Stromal cell of bone marrow (primary cell): ENCODE results near the gene RND1.

Experiments used
- DNase-seq: peaks from one replicate; pipeline ENCODE4 v3.0.0-alpha.2; 2012; ENCODE audit warnings: low read depth

Gene RND1

GRCh38 chr12:48807981-48808380 lies 57.7 kb downstream of the RND1 start:
- DNase-seq, result no peak
